ENCODE results near the gene FRMD6. TPM values are rescaled to one million over a fixed set of nuclear protein-coding genes. Genes with fewer than 3 reads are reported as not detected.

Gene FRMD6
- polyA plus RNA-seq, 1 donor from 2014 or later, result 2.4 TPM

DNA sequence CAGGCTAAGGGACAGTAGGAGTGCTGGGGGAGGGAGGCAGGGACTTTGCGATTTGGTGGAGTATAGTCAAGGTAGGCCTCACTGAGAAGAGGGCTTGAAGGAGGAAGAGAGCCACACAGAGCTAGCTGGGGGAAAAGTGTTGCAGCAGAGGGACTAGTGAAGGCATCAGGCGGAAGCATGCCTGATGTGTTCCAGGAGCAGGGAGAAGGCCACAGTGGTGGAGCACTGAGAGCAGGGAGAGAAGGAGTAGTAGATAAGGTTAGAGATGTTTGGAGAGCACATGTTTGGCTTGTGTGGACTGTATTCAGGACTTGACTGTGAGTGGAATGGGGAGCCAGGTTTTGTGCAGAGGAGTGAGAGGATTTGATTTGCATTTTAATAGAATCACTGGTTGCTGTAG, 9.0 kb downstream of the FRMD6 start:
- H3F3A ChIP-seq (ENCODE audit: insufficient read depth, low read length, poor library complexity, severe bottlenecking), result no peaks in the 10 kb centered on the region
- TF ChIP-seq, protein P1, sequence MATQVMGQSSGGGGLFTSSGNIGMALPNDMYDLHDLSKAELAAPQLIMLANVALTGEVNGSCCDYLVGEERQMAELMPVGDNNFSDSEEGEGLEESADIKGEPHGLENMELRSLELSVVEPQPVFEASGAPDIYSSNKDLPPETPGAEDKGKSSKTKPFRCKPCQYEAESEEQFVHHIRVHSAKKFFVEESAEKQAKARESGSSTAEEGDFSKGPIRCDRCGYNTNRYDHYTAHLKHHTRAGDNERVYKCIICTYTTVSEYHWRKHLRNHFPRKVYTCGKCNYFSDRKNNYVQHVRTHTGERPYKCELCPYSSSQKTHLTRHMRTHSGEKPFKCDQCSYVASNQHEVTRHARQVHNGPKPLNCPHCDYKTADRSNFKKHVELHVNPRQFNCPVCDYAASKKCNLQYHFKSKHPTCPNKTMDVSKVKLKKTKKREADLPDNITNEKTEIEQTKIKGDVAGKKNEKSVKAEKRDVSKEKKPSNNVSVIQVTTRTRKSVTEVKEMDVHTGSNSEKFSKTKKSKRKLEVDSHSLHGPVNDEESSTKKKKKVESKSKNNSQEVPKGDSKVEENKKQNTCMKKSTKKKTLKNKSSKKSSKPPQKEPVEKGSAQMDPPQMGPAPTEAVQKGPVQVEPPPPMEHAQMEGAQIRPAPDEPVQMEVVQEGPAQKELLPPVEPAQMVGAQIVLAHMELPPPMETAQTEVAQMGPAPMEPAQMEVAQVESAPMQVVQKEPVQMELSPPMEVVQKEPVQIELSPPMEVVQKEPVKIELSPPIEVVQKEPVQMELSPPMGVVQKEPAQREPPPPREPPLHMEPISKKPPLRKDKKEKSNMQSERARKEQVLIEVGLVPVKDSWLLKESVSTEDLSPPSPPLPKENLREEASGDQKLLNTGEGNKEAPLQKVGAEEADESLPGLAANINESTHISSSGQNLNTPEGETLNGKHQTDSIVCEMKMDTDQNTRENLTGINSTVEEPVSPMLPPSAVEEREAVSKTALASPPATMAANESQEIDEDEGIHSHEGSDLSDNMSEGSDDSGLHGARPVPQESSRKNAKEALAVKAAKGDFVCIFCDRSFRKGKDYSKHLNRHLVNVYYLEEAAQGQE (IDR thresholded peaks at IDR 0.05; ENCODE audit: borderline replicate concordance), result no peak
- TF ChIP-seq SMC3 (conservative IDR thresholded peaks at IDR 0.05; ENCODE audit: poor library complexity) (no peak), RAD21 (conservative IDR thresholded peaks at IDR 0.05) (no peak), TAF1 (IDR thresholded peaks at IDR 0.05; ENCODE audit: low read depth) (no peak), POLR2AphosphoS5 (IDR thresholded peaks at IDR 0.05) (no peak), MXI1 (conservative IDR thresholded peaks at IDR 0.05; ENCODE audit: poor library complexity, severe bottlenecking) (no peak), EZH2 (IDR thresholded peaks at IDR 0.05; ENCODE audit: borderline replicate concordance, insufficient read depth, low read length, poor library complexity, severe bottlenecking) (no peak), EP300 (conservative IDR thresholded peaks at IDR 0.05; ENCODE audit: poor library complexity, severe bottlenecking) (no peak)
- TF ChIP-seq, protein P2, sequence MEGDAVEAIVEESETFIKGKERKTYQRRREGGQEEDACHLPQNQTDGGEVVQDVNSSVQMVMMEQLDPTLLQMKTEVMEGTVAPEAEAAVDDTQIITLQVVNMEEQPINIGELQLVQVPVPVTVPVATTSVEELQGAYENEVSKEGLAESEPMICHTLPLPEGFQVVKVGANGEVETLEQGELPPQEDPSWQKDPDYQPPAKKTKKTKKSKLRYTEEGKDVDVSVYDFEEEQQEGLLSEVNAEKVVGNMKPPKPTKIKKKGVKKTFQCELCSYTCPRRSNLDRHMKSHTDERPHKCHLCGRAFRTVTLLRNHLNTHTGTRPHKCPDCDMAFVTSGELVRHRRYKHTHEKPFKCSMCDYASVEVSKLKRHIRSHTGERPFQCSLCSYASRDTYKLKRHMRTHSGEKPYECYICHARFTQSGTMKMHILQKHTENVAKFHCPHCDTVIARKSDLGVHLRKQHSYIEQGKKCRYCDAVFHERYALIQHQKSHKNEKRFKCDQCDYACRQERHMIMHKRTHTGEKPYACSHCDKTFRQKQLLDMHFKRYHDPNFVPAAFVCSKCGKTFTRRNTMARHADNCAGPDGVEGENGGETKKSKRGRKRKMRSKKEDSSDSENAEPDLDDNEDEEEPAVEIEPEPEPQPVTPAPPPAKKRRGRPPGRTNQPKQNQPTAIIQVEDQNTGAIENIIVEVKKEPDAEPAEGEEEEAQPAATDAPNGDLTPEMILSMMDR (IDR thresholded peaks at IDR 0.05; ENCODE audit: poor library complexity, severe bottlenecking), result no peak
- no peak overlapping the region for H3K9ac ChIP-seq (ENCODE audit: low read length)
- no peaks in the 10 kb centered on the region for H3K9me2 ChIP-seq (ENCODE audit: insufficient read depth, low read length)
- no peak overlapping the region for H3K27ac ChIP-seq (ENCODE audit: low read length)
- H2AFZ ChIP-seq (ENCODE audit: low read depth, low read length), result no peak overlapping the region
- H3K27me3 ChIP-seq (ENCODE audit: insufficient read depth, low read depth, low read length), result no peaks in the 10 kb centered on the region
- H3K4me2 ChIP-seq (ENCODE audit: low read length), result no peak overlapping the region
- no peaks in the 10 kb centered on the region for H3K36me3 ChIP-seq (ENCODE audit: insufficient read depth, low read length)
- no peaks in the 10 kb centered on the region for H3K9me3 ChIP-seq (ENCODE audit: low read length)
- no peaks in the 10 kb centered on the region for H4K20me1 ChIP-seq (ENCODE audit: insufficient read depth)
- no peaks in the 10 kb centered on the region for H3K79me2 ChIP-seq (replicated peaks; ENCODE audit: insufficient read depth, low read length)
- no peak overlapping the region for H3K4me3 ChIP-seq (ENCODE audit: low read length)

DNA sequence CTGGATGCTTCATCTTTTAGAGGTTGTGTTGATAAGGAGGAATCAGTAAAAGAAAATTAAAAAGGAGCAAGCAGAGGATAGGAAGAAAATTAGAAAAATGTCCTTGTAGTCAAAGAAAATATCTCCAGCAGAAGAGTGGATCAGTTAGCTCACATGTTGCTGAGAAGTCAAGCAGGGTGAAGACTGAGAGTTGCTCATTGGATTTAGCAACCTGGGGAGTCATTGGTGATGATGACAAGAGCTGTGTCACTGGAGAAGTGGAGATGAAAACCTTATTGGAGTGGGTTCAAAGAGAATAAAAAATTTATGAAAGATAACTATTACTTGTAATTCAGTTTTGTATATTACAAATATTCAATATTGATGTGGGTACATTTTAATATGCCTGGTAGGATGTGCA, 9.8 kb downstream of the FRMD6 start:
- Histone ChIP-seq H3K9ac (ENCODE audit: low read length) (no peak overlapping the region), H3K4me2 (ENCODE audit: low read length) (no peak overlapping the region), H3K9me2 (ENCODE audit: insufficient read depth, low read length) (no peaks in the 10 kb centered on the region), H3K4me3 (ENCODE audit: low read length) (no peak overlapping the region), H3F3A (ENCODE audit: insufficient read depth, low read length, poor library complexity, severe bottlenecking) (no peaks in the 10 kb centered on the region), H3K36me3 (ENCODE audit: insufficient read depth, low read length) (no peaks in the 10 kb centered on the region), H4K20me1 (ENCODE audit: insufficient read depth) (no peaks in the 10 kb centered on the region), H3K27ac (ENCODE audit: low read length) (no peak overlapping the region), H3K27me3 (ENCODE audit: insufficient read depth, low read depth, low read length) (no peaks in the 10 kb centered on the region), H3K79me2 (replicated peaks; ENCODE audit: insufficient read depth, low read length) (no peaks in the 10 kb centered on the region), H3K9me3 (ENCODE audit: low read length) (no peaks in the 10 kb centered on the region), H2AFZ (ENCODE audit: low read depth, low read length) (no peak overlapping the region)
- TF ChIP-seq, protein P2 (IDR thresholded peaks at IDR 0.05; ENCODE audit: poor library complexity, severe bottlenecking), result no peak
- TF ChIP-seq RAD21 (conservative IDR thresholded peaks at IDR 0.05) (no peak), EP300 (conservative IDR thresholded peaks at IDR 0.05; ENCODE audit: poor library complexity, severe bottlenecking) (no peak)
